SK-N-MC (cell line): ENCODE results near the gene CT45A10.
"Not testable (repeated sequence)": the region's sequence is repeated elsewhere in the genome, so short reads cannot be mapped to it uniquely, and the experiment has no call there.

ENCODE experiments used
- EZH2 ChIP-seq: fragments of 200-600 bp; sonication (generic); IDR thresholded peaks from one replicate; pipeline ENCODE4 v1.6.1; 2017; ENCODE audit warnings: antibody characterized with exemption
- POLR2AphosphoS5 ChIP-seq: IDR thresholded peaks from 2 replicates; pipeline ENCODE4 v1.6.1; 2012; ENCODE audit warnings: mild to moderate bottlenecking, low read depth, low read length, borderline replicate concordance

- TF ChIP-seq EZH2, POLR2AphosphoS5: not testable (repeated sequence)
Observed at GRCh38 chrX:135882741-135883140, 10.5 kb downstream of the CT45A10 start.
